C4-2B (cell line): ENCODE measurements around the gene MN1.

ENCODE experiments used
- CTCF ChIP-seq: fragments of 450-650 bp; conservative IDR thresholded peaks from 2 replicates; pipeline ENCODE4 v1.5.1; 2017; ENCODE audit warnings: mild to moderate bottlenecking
- ZFX ChIP-seq: fragments of 450-650 bp; IDR thresholded peaks from 2 replicates; pipeline ENCODE4 v1.6.1; 2017

- TF ChIP-seq CTCF (no peak), ZFX (no peak)
Measured at GRCh38 chr22:27761665-27762064, 39.9 kb downstream of the MN1 start.
